Stimulated activated CD8-positive, alpha-beta memory T cell treated with anti-CD3 and anti-CD28 coated beads, Interleukin-4, amount 100 ng/mL, for 48 hours (primary cell): ENCODE data around the gene CYLD.

ENCODE experiments used
- DNase-seq: peaks from one replicate; pipeline ENCODE4 v3.0.0-alpha.2; 2020

Gene CYLD

DNA sequence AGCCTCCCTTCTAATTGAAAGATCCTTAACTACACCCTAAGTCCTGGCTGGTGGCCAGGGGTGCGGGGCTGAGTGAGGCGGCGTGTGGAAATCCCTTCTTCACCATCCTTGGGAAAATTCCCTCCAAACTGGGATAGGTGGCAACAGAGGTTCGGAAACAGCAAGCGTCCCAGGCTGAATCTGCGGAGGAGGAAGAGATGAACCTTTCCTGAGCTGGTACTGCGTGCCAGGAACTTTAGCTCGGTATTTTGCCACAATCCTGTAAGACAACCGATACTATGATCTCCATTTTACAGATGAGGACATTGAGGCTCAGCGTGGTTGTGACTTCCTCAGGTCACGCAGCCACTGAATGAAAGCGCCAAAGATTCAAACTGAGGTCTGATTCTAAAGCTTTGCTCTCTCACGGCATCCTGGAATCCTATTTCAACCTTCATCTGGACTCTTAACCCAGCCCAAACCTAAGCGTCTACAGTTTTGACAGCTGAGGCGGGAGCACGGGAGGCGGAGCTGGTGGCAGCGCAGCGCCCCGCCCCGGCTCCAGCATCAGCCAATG is 583 bp upstream of the CYLD start:
- no peak for DNase-seq

DNA sequence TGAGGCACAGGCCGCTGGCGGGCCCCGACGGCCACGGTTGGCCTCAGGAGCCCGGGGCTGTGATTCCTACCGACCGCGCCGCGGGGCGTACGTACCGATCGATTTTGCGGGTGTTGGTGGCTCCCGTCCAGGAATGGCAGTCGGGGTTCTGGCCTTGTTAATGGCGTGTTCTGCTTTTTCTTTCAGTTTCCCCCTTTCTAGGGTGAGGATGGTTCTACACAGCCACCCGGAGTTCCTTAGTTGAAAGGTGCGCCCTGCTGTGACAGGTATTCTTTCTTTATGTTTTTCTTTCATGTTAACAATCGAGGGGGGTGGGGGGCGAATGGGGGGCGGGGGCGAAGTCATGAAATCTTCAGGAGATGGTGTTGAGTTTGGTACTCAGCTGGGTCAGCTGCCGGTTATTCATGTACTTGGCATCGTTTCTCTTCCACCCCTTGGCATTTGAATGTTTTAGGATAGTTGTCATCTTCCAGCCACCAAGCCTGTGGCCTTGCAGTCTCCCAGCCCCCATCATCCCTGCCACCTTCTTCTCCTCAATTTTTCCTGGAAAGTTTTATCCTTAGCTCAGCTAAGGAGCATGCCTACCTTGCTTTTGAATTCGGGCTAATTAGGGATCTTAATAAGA is 802 bp downstream of the CYLD start:
- DNase-seq = peak; percentile 56

DNA sequence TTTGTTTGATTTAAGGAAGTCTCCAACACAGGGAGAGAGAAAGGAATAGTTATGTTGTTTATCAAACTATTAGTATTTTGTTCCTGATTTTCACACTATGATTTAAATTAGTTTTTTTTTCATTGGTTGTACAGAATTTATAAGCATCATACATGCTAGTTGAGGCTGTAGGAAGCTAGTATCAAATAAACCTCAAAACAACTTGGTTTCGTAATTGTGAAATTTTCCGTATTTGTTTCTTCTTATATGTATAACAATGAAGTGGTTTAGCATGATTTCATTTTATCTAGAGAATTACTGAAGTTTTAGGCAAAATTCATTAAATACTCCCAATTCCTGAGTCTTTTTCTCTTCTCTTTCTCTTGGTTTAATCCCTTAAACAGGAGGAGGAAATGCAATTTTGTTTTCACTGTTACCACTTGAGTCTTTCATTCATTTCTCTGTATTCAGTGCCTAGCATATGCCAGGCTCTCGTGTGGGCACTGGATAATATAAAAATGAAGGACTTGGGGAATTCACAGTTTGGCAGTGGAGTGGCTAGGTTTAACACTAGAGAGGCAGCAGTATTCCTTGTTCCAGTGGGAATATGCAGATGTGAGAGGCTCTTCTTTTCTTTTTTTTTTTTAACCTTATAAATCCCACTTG is 1.8 kb downstream of the CYLD start:
- no peak for DNase-seq

DNA sequence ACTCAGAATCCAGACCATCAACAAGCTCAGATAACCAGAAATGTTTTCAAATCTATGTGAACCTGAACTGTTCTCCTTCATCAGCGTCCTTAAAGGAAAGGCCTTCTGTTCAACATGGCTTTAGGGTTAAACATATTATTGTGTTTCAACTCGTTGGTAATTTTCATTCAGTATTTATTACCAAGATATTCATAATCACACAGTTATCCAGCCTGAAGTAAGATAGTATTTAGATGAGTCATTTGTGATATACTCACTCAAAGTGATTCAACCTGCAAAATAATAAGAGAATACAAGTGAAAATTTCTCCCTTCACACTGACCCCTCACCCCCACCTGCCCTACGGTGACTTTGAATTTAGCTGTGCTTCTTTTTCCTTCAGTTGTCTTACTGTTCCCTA is 3.0 kb downstream of the CYLD start:
- no peak for DNase-seq

DNA sequence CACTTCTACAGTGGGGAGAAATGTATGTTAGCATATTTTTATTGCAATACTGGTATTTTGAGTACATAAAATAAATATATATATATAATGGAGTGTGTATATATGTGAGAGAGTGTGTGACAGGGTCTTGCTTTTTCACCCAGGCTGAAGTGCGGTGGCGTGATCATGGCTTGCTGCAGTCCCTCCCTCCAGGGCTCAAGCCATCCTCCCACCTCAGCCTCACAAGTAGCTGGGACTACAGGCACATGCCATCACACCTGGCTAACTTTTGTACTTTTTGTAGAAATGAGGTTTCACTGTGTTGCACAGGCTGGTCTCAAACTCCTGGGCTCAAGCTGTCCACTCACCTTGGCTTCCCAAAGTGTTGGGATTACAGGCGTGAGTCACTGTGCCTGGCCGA is 4.1 kb downstream of the CYLD start:
- DNase-seq = no peak

DNA sequence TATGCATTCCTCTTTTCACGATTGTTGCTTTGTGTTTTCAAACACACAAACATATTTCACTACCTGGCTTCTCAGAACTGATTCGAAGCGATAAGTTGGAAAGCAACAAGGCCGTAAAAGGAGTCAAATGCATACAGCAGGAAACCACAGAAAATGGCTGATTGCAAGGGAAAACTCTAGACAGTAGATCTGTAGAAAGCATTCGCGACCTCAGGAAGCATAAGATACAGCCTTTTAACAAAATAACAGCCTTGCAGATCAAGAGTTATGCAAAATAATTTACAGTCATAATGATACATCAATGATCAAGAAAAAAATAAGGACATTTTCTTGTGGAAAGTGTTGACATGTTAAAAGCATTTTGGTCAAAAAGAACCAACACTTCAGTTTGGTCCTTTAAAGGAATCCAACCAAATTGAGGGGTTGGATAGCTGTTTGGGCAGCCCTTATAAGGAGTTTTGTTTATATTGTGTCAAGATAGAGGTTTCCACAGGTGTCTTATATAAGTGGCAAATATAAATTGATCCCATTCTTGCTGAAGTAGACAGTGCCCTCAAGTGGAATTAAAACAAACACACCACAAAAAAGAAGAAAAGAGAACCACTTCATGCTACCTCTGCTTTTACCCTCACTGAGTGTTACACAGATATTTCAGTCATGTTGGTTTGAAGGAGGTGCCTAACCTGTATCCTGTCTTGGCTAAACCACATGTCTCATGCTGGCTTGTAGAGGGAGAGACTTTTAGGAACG is 5.5 kb downstream of the CYLD start:
- DNase-seq = no peak

DNA sequence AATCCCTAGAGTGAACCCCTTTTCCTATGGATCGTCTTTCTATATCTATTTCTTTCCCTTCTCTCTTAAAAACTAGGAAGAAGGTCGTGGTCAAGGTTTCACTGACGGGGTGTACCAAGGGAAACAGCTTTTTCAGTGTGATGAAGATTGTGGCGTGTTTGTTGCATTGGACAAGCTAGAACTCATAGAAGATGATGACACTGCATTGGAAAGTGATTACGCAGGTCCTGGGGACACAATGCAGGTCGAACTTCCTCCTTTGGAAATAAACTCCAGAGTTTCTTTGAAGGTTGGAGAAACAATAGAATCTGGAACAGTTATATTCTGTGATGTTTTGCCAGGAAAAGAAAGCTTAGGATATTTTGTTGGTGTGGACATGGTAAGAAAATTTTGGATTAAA is 9.6 kb downstream of the CYLD start:
- DNase-seq = no peak

DNA sequence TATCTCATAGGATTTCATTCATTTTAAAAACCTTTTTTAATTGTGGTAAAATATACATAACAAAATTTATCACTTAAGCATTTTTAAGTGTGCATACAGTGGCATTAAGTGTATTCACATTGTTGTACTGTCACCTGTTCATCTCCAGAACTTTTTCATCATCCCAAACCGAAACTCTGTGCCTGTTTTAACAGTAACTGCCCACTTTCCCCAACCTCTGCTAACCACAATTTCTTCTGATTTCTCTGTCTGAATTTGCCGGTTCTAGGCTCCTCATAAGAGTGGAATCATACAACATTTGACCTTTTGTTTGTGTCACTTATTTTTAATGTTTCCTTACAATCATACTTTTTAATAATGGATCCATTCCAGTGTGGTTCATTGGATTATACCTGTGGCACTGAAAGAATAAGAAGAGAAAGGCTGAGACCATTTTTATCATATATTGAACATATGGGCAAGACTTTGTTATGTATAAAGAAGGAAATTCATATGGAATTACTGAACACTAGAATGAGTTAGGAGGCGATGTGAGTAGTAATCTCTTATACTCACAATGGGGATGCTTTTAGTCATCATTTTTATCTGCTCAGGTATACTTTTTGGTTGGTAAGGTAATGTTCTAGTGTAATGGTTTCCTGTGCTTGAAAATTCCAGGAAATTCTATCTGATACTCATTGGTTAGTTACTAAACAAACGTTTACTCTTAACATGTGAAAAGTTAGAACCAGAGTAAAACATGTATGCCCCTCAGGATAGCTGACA is 10.8 kb downstream of the CYLD start:
- no peak for DNase-seq

DNA sequence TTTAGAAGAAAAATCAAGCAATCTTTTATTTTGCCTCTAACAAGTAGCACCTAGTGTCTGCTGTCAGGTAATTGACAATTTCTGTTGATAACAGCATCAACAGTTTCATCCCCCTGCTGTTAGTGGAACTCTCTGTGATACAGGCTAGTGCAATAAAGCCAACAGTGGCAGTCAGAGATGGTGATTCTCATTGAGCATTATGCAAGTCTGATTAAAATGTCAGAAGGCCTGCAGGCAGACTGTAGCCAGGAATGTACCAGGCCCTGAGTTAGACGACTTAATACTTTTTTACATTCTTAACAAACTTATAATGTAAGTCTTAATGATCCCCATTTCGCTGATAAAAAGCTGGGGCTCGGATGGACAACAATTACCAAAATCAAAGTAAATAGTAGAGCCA is 14.6 kb downstream of the CYLD start:
- no peak for DNase-seq

DNA sequence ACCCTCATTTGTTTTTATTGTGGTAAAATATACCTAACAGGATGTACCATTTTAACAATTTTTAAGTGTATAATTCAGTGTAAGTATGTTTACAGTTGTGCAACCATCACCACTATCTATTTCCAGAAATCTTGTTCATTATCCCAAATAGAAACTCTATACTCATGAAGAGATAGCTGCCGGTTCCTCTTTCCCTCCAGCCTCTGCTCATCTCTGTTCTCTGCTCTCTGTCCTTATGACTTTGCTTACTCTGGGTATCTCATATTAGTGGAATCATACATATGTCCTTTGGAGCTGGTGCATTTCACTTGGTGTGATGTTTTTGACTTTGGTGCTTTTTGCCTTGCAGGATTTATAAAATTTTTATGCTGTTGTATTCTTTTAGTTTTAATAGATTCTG is 19.4 kb downstream of the CYLD start:
- DNase-seq = no peak

DNA sequence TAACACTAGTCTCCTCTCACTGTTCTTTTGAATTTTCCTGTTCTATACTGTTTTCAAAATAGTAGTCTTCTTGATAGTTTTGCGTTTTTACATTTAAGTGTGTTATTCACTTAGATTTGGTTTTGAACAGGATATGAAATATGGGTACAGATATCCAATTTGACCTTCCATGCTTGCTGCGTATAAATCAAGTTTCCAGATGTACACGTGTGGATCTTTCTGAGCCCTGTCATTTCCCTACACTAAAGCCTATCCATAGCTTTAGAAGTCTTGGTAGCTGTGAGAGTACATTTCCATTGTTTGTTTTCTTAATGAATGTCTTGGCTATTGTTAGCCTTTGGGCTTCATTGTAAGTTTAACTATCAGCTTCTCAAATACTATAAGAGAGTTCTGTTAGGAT is 20.4 kb downstream of the CYLD start:
- no peak for DNase-seq

DNA sequence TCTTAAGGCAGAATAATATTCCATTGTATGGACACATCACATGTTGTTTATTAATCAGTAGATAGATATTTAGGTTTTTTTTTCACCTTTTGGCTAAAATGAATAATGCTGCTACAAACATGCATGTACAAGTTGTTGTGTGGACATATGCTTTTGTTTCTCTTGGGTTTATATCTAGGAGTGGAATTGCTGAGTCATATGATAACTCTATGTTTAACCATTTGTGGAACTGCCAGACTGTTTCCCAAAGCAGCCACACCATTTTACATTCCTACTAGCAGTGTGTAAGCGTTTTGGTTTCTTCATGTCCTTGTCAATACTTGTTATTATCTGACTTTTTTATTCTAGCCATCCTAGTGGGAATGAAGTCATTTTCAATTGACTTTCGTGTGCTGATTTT is 21.3 kb downstream of the CYLD start:
- DNase-seq = no peak

DNA sequence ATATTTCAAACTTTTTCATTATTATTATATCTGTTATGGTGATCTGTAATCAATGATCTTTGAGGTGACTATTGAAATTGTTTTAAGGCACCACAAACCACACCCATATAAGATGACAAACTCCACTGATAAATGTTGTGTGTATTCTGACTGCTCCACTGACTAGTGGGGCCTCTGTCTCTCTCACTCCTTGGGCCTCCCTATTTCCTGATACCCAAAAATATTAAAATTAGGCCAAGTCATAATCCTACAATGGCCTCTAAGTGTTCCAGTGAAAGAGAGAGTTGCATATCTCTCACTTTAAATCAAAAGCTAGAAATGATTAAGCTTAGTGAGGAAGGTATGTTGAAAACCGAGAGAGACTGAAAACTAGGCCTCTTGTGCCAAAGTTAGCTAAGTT is 23.4 kb downstream of the CYLD start:
- DNase-seq = no peak

DNA sequence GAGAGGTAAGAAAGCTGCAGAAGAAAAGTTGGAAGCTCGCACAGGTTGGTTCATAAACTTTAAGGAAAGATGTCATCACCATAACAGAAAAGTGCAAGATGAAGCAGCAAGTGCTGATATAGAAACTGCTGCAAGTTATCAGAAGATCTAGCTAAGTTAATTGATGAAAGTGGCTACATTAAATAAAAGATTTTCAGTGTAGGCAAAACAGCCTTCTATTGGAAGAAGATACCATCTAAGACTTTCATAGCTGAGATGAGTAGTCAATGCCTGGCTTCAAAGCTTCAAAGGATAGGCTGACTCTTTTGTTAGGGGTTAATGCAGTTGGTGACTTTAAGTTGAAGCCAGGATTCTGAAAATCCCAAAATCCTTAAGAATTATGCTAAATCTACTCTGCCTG is 24.0 kb downstream of the CYLD start:
- no peak for DNase-seq

DNA sequence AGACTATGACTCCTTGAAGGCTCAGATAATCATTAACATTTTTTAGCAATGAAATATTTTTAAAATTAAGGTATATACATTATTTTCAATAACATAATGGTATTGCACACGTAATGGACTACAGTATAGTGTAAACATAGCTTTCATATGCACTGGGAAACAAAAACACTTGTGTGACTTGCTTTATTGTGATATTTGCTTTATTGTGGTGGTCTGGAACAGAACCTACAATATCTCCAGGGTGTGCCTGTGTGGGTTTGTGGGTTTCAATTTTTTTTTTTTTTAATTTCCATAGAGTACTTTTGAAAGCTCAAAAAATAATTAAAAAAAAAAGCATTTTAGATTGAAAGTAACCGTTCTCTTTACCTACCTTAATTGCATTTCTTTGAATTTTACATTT is 25.3 kb downstream of the CYLD start:
- DNase-seq = no peak

DNA sequence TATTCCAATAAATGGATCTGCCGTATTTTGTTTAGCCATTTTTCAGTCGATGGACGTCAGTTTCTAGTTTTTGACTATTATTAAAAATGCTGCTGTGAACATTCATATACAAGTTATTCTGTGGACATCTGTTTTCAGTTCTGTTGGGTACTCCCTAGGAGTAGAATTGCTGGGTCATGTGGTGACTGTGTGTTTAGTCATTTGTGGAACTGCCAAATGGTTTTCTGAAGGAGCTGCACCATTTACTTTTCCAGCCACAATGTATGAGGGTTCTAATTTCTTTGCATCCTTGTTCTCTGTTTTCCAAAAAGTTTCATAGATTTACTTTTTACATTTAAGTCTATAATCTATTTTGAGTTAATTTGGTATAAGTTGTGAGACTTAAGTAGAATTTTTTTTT is 29.5 kb downstream of the CYLD start:
- DNase-seq = no peak

DNA sequence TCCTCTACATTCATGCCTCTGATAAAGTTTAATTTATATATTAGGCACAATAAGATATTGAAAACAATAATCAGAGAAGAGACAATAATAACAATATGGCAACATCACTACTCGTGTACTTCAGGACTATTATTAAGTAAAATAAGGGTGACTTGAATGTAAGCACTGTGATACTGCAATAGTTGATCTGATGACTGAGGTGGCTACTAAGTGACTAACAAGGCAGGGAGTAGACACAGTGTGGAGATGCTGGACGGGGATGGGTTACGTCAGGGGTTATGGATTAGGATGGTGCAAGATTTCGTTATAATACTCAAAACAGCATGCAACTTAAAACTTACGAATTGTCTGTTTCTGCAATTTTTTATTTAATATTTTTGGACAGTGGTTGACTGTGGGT is 32.5 kb downstream of the CYLD start:
- DNase-seq = no peak

DNA sequence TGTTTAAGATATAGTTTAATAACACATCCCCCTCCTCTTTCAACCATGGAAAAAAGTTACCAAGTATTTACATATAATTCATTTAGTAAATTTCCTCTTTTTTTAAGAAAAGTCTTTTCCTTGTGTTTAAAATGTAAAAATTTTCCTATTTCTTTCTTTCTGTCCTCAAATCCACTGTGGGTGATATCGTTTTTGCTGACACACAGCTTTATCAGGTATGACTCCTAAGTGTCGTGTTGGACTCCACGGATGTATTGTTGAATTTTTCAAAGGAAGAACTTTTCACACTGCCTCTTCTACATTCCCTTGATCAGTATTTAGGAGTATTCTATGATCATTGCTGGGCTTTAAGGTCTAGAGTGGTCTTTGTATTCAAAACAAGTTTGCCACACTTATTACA is 33.1 kb downstream of the CYLD start:
- DNase-seq = no peak

DNA sequence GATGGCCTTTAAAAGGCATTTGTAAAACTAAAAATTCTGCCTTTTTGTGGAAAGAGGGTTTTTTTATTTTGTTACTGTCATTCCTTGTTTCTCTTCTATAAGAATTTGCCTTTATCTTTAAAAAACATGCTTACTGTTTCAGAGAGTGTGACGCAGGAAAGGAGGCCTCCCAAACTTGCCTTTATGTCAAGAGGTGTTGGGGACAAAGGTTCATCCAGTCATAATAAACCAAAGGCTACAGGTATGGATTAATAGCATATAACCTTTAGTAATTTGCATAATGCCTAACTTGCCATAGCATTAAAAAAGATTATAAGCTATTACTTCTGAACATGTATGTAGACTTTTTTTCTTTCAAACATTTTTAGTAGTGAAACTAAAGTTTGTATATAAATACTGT is 34.2 kb downstream of the CYLD start:
- DNase-seq = no peak

DNA sequence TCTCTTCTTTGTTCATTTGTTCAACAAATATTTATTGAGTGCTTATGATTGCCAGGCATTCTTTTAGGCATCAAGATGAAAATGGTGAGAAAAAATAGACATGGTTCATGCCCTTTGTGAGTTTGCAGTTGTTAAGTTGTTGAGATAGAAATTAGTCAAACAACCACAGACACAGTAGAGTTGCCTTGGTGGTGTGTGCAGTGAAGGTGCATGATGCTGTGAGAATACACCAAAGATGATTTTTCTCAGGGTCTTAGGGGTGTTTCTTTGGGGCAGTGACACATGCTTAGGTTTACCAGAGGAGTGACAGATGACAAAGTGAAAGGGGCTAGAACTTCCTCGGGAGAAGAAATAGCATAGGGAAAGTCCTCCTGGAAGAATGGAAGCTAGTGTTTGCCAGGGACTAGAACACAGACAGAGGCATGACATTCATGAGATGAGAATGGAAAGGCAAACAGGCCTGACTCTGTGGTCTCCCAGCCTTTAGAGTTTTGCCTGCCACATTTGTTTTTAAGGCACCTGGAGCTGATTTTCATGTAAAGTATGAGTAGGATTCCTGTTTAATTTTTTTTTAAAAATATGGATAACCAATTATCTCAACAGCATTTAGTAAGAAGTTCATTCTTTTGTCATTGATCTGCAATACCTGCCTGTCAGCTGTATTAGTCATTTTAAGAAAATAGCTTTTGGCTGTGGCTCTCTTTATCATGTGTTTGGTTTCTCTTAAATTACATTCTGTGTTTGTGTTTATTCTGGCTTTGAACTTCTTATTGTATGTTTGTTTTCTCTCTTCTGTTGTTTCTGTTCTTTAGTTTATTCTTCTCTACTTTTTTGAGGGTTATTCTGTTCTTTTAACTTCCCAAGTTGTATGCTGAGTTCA is 36.6 kb downstream of the CYLD start:
- DNase-seq = no peak

DNA sequence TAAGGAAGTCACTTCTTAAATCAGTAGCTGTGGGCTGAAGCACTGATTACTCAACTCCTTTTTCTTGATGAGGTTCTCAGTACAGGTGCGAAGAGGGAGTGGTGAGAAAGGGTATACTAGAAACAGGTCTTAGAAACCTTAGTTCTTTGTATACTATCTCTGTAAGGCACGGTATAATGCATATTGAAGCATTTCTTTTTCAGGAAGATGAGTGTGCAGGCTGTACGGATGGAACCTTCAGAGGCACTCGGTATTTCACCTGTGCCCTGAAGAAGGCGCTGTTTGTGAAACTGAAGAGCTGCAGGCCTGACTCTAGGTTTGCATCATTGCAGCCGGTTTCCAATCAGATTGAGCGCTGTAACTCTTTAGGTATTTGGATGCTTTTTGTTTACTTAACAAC is 39.2 kb downstream of the CYLD start:
- no peak for DNase-seq

DNA sequence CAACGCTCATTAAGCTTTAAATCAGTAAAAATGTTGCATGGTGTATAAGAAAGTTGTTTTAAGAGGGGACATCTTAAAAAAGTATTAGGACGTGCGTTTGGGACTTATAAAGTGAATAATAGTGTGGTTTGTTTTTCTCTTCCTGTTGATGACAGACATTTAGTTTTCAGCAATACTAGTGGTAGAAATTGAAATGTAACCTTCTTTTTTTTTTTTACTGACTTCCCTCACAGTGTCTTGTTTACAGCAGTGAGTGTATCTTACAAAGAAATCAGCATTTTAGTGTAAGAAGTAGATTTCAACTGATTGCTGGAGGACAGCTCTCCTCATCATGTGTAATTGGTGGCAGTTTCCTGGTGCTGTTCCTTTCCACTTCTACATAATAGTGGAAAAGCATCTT is 39.6 kb downstream of the CYLD start:
- DNase-seq = no peak

DNA sequence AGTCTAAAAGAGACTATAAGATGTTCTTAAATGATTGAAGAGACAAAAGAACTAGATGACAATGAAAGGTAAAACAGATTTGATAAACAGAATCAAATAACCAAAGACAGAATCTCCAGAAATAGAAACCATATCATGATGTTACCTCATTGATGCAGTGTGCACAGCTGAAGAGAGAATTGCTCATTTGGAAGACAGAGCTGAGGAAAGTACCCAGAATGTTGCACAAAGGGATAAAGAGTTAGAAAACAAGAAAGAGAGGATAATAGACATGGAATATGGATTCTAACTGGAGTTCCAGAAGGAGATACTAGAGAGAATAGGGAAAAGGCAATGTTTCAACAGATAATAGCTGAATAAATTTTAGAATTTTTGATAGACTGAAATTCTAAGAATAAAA is 47.9 kb downstream of the CYLD start:
- DNase-seq = no peak
